ENCODE results near the gene BAG2. TPM values are rescaled to one million over a fixed set of nuclear protein-coding genes. Genes with fewer than 3 reads are reported as not detected.
A peak's percentile ranks its signal among the peaks of the same experiment; 100 is the strongest.

BAG2 gene
- polyA plus RNA-seq, 1 donor (not counting 4 experiments of a cell fraction or from before 2014, with no cell fraction given): 1.6 TPM

DNA sequence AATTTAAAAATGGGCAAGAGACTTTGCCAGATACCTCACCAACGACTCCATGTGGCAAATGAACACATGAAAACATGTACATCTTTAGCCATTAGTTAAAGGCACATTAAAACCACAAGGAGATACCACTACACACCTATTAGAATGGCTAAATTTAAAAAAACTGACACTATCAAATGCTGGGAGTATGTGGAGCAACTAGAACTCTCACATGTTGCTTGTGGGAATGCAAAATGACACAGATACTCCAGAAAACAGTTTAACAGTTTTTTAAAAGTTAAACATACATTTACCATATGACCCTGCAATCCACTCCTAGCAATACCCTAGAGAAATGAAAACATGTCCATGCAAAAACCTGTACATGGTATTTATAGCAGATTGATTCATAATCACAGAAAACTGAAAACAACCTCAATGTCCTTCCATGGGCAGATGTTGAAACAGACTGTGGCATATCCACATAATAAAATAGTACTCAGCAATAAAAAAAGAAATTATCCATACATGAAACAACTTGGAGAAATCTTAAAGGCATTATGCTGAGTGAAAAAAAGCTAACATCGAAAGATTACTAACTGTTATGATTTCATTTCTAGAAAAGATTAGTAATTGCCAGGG, 48.1 kb downstream of the BAG2 start:
- Histone ChIP-seq H3K9ac (ENCODE audit: control insufficient read depth, extremely low read depth, insufficient read depth, low read length) (no peak overlapping the region), H3K79me2 (ENCODE audit: control insufficient read depth, insufficient read depth, low read length) (peaks cover 56% of the 10 kb centered on the region), H3K27me3 (ENCODE audit: control insufficient read depth, extremely low read depth, insufficient read depth, low read length) (no peaks in the 10 kb centered on the region), H3K4me3 (ENCODE audit: control insufficient read depth in 2 of 3, extremely low read depth in 1 of 3, insufficient read depth in 2 of 3, low read depth in 1 of 3, low read length in 3 of 3) (peak overlapping the region in 1 of 3 experiments; percentile 64), H2AFZ (ENCODE audit: control insufficient read depth, low read length) (no peak overlapping the region), H3K9me3 (ENCODE audit: control insufficient read depth, low read depth, low read length) (no peaks in the 10 kb centered on the region), H3K4me2 (ENCODE audit: control insufficient read depth, extremely low read depth, insufficient read depth, low read depth, low read length) (peak overlapping the region; percentile 63), H3K36me3 (ENCODE audit: control insufficient read depth in 2 of 2, extremely low read depth in 1 of 2, insufficient read depth in 2 of 2, low read length in 2 of 2) (no peaks in the 10 kb centered on the region), H3K27ac (ENCODE audit: control insufficient read depth, insufficient read depth, low read length) (no peak overlapping the region), H4K20me1 (ENCODE audit: control insufficient read depth, extremely low read depth, insufficient read depth, low read length) (no peaks in the 10 kb centered on the region), H3K9me1 (ENCODE audit: control insufficient read depth, extremely low read depth, insufficient read depth, low read length) (no peaks in the 10 kb centered on the region), H3K4me1 (ENCODE audit: control insufficient read depth, extremely low read depth, insufficient read depth, low read length) (peaks cover 28% of the 10 kb centered on the region)
- dilution Hi-C loops (cut with MboI; ENCODE audit: extremely low pct_ligation_motif_present, low sequenced_read_pairs): no loop called here
- DNase-seq (ENCODE audit: low read depth, low spot score) (no peak), FAIRE-seq (no peak)
- no peak for TF ChIP-seq CTCF (optimal IDR thresholded peaks at IDR 0.05 in 1 of 3, IDR thresholded peaks at IDR 0.05 in 1 of 3, conservative IDR thresholded peaks at IDR 0.05 in 1 of 3; ENCODE audit: extremely low read depth in 1 of 3, insufficient read depth in 2 of 3, low read length in 3 of 3)
- TF ChIP-seq EZH2 (IDR thresholded peaks at IDR 0.05; ENCODE audit: low read length): no peak

DNA sequence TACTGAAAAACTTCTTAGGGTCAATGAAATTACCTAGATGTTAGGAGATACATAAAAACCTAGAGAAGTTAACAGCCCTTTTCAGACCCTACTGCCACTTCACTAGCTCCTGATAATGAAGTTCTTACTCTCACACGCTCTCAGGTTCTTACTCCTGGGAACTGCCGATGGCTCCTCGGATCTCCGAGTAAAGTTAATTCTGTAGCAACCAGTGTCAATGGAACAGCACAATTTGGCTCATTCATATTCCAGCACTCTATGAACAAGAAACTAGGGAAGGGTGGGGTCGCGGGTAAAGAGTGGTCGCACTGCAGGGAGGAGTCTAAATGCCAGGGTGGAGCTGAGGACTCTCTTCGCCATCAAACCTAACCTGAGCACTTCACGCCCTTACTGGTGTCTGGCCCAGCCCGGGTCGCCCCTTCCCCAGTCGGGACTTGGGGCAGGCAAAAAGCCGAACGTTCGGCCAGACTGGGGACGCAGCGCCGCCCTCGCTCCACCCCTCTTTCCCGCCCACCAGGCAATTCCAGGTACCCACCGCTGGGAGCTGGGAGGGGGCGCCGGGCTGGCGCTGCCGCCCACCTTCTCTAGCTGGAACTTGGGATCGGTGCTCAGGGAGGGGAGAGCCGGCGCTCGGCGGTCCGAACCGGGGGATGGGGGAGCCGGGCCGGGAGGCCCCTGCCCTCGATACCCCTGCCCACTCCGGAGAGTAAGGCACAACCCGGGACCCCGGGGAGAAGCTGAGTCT, 49.2 kb downstream of the BAG2 start:
- peak overlapping the region; percentile 43 for H3K27ac ChIP-seq (ENCODE audit: control insufficient read depth, insufficient read depth, low read length)
- peak overlapping the region; percentile 69 for H3K9ac ChIP-seq (ENCODE audit: control insufficient read depth, extremely low read depth, insufficient read depth, low read length)
- H3K4me3 ChIP-seq (ENCODE audit: control insufficient read depth in 2 of 3, extremely low read depth in 1 of 3, insufficient read depth in 2 of 3, low read depth in 1 of 3, low read length in 3 of 3): peak overlapping the region; percentile 64 to 97 (median 91)
- DNase-seq (ENCODE audit: low read depth, low spot score): no peak
- H3K36me3 ChIP-seq (ENCODE audit: control insufficient read depth in 2 of 2, extremely low read depth in 1 of 2, insufficient read depth in 2 of 2, low read length in 2 of 2): no peaks in the 10 kb centered on the region
- peaks cover 46% of the 10 kb centered on the region for H3K79me2 ChIP-seq (ENCODE audit: control insufficient read depth, insufficient read depth, low read length)
- no peaks in the 10 kb centered on the region for H4K20me1 ChIP-seq (ENCODE audit: control insufficient read depth, extremely low read depth, insufficient read depth, low read length)
- no peak for FAIRE-seq
- dilution Hi-C loops (cut with MboI; ENCODE audit: extremely low pct_ligation_motif_present, low sequenced_read_pairs): no loop called here
- H3K9me3 ChIP-seq (ENCODE audit: control insufficient read depth, low read depth, low read length): no peaks in the 10 kb centered on the region
- H3K4me2 ChIP-seq (ENCODE audit: control insufficient read depth, extremely low read depth, insufficient read depth, low read depth, low read length): peak overlapping the region; percentile 63
- peak overlapping the region; percentile 98 for H2AFZ ChIP-seq (ENCODE audit: control insufficient read depth, low read length)
- H3K27me3 ChIP-seq (ENCODE audit: control insufficient read depth, extremely low read depth, insufficient read depth, low read length): no peaks in the 10 kb centered on the region
- H3K4me1 ChIP-seq (ENCODE audit: control insufficient read depth, extremely low read depth, insufficient read depth, low read length): peaks cover 27% of the 10 kb centered on the region
- peak in 2 of 3 experiments; percentile 36 to 39 for TF ChIP-seq CTCF (optimal IDR thresholded peaks at IDR 0.05 in 1 of 3, IDR thresholded peaks at IDR 0.05 in 1 of 3, conservative IDR thresholded peaks at IDR 0.05 in 1 of 3; ENCODE audit: extremely low read depth in 1 of 3, insufficient read depth in 2 of 3, low read length in 3 of 3)
- TF ChIP-seq EZH2 (IDR thresholded peaks at IDR 0.05; ENCODE audit: low read length): no peak
- H3K9me1 ChIP-seq (ENCODE audit: control insufficient read depth, extremely low read depth, insufficient read depth, low read length): no peaks in the 10 kb centered on the region
